ENCODE data around the gene SGPP2. TPM values are rescaled to one million over a fixed set of nuclear protein-coding genes. Genes with fewer than 3 reads are reported as not detected.

SGPP2 gene
- polyA plus RNA-seq, 1 donor (not counting 4 experiments of a cell fraction or from before 2014, with no cell fraction given) = 2.6 TPM

DNA sequence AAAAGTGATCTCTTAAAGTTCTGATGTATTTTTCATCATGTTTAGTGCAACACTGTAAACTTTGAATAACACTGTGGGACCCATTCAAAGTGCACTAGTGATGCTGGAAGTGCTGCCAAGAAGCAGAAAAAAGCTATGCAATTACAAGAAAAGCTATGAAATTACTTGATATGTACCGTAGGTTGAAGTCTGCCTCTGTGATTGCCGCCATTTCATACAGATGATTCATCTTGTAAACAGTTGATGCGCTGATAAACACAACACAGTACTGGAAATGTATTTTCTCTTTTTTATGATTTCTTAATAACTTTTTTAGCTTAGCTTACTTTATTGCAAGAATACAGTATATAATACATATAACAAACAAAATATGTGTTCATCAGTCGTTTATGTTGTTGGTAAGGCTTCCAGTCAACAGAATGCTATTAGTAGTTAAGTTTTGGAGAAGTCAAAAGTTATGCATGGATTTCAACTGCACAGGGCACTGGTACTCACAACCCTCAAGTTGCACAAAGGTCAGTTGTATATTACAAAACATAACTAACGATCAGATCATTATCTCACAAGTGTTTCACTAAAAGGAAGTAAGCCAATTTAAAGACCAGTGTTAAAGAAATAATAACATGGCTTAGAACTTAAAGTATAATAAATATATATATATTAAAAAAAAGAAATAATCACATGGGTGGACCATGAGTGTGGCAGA, 82.0 kb downstream of the SGPP2 start:
- H3K4me3 ChIP-seq (ENCODE audit: control insufficient read depth in 2 of 3, extremely low read depth in 1 of 3, insufficient read depth in 2 of 3, low read depth in 1 of 3, low read length in 3 of 3) = no peak overlapping the region
- H2AFZ ChIP-seq (ENCODE audit: control insufficient read depth, low read length) = no peak overlapping the region
- FAIRE-seq = no peak
- H3K4me2 ChIP-seq (ENCODE audit: control insufficient read depth, extremely low read depth, insufficient read depth, low read depth, low read length) = no peak overlapping the region
- TF ChIP-seq EZH2 (IDR thresholded peaks at IDR 0.05; ENCODE audit: low read length) = no peak
- TF ChIP-seq, protein P1, sequence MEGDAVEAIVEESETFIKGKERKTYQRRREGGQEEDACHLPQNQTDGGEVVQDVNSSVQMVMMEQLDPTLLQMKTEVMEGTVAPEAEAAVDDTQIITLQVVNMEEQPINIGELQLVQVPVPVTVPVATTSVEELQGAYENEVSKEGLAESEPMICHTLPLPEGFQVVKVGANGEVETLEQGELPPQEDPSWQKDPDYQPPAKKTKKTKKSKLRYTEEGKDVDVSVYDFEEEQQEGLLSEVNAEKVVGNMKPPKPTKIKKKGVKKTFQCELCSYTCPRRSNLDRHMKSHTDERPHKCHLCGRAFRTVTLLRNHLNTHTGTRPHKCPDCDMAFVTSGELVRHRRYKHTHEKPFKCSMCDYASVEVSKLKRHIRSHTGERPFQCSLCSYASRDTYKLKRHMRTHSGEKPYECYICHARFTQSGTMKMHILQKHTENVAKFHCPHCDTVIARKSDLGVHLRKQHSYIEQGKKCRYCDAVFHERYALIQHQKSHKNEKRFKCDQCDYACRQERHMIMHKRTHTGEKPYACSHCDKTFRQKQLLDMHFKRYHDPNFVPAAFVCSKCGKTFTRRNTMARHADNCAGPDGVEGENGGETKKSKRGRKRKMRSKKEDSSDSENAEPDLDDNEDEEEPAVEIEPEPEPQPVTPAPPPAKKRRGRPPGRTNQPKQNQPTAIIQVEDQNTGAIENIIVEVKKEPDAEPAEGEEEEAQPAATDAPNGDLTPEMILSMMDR (optimal IDR thresholded peaks at IDR 0.05 in 1 of 3, IDR thresholded peaks at IDR 0.05 in 1 of 3, conservative IDR thresholded peaks at IDR 0.05 in 1 of 3; ENCODE audit: extremely low read depth in 1 of 3, insufficient read depth in 2 of 3, low read length in 3 of 3) = no peak
- no peaks in the 10 kb centered on the region for H3K79me2 ChIP-seq (ENCODE audit: control insufficient read depth, insufficient read depth, low read length)
- no peak overlapping the region for H3K27ac ChIP-seq (ENCODE audit: control insufficient read depth, insufficient read depth, low read length)
- H3K9ac ChIP-seq (ENCODE audit: control insufficient read depth, extremely low read depth, insufficient read depth, low read length) = no peak overlapping the region
- no peaks in the 10 kb centered on the region for H3K9me1 ChIP-seq (ENCODE audit: control insufficient read depth, extremely low read depth, insufficient read depth, low read length)
- H3K27me3 ChIP-seq (ENCODE audit: control insufficient read depth, extremely low read depth, insufficient read depth, low read length) = no peaks in the 10 kb centered on the region
- dilution Hi-C loops (cut with MboI; ENCODE audit: extremely low pct_ligation_motif_present, low sequenced_read_pairs) = no loop called here
- no peaks in the 10 kb centered on the region for H3K36me3 ChIP-seq (ENCODE audit: control insufficient read depth in 2 of 2, extremely low read depth in 1 of 2, insufficient read depth in 2 of 2, low read length in 2 of 2)
- no peaks in the 10 kb centered on the region for H3K4me1 ChIP-seq (ENCODE audit: control insufficient read depth, extremely low read depth, insufficient read depth, low read length)
- no peak for DNase-seq (ENCODE audit: low read depth, low spot score)
- no peaks in the 10 kb centered on the region for H3K9me3 ChIP-seq (ENCODE audit: control insufficient read depth, low read depth, low read length)
- H4K20me1 ChIP-seq (ENCODE audit: control insufficient read depth, extremely low read depth, insufficient read depth, low read length) = no peaks in the 10 kb centered on the region

DNA sequence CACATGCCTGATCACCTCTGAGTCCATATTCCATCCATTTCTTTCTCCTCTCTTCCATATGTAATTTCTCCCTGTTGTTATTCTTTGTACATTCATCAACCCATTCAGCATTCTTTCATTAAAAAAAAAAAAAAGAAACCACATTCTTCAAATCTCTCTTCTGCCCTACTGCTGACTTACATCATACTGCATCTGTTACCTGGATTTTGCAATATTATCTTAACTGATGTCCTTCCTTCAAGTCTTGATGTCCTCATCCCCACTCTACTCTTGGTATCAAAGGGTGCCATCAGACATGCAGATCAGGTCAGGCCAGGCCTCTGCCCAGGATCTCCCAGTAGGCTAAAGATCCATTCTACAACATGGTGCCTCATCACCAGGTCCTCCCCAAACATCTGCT, 90.6 kb downstream of the SGPP2 start:
- H3K9ac ChIP-seq (ENCODE audit: control insufficient read depth, extremely low read depth, insufficient read depth, low read length) = no peak overlapping the region
- no peaks in the 10 kb centered on the region for H3K9me3 ChIP-seq (ENCODE audit: control insufficient read depth, low read depth, low read length)
- no peaks in the 10 kb centered on the region for H4K20me1 ChIP-seq (ENCODE audit: control insufficient read depth, extremely low read depth, insufficient read depth, low read length)
- H3K36me3 ChIP-seq (ENCODE audit: control insufficient read depth in 2 of 2, extremely low read depth in 1 of 2, insufficient read depth in 2 of 2, low read length in 2 of 2) = no peaks in the 10 kb centered on the region
- H3K4me2 ChIP-seq (ENCODE audit: control insufficient read depth, extremely low read depth, insufficient read depth, low read depth, low read length) = no peak overlapping the region
- H3K4me3 ChIP-seq (ENCODE audit: control insufficient read depth in 2 of 3, extremely low read depth in 1 of 3, insufficient read depth in 2 of 3, low read depth in 1 of 3, low read length in 3 of 3) = no peak overlapping the region
- no peak for TF ChIP-seq EZH2 (IDR thresholded peaks at IDR 0.05; ENCODE audit: low read length)
- TF ChIP-seq, protein P1 (optimal IDR thresholded peaks at IDR 0.05 in 1 of 3, IDR thresholded peaks at IDR 0.05 in 1 of 3, conservative IDR thresholded peaks at IDR 0.05 in 1 of 3; ENCODE audit: extremely low read depth in 1 of 3, insufficient read depth in 2 of 3, low read length in 3 of 3) = no peak
- no peak overlapping the region for H2AFZ ChIP-seq (ENCODE audit: control insufficient read depth, low read length)
- DNase-seq (ENCODE audit: low read depth, low spot score) (no peak), FAIRE-seq (no peak)
- H3K27me3 ChIP-seq (ENCODE audit: control insufficient read depth, extremely low read depth, insufficient read depth, low read length) = no peaks in the 10 kb centered on the region
- H3K27ac ChIP-seq (ENCODE audit: control insufficient read depth, insufficient read depth, low read length) = no peak overlapping the region
- dilution Hi-C loops (cut with MboI; ENCODE audit: extremely low pct_ligation_motif_present, low sequenced_read_pairs) = no loop called here
- no peaks in the 10 kb centered on the region for H3K9me1 ChIP-seq (ENCODE audit: control insufficient read depth, extremely low read depth, insufficient read depth, low read length)
- no peaks in the 10 kb centered on the region for H3K79me2 ChIP-seq (ENCODE audit: control insufficient read depth, insufficient read depth, low read length)
- H3K4me1 ChIP-seq (ENCODE audit: control insufficient read depth, extremely low read depth, insufficient read depth, low read length) = peaks cover 14% of the 10 kb centered on the region
